Effector CD8-positive, alpha-beta T cell (primary cell): Measurements from ENCODE around the gene PRKAR1B.

Experiments used
- DNase-seq: peaks from one replicate; lab custom pipeline; 2025; lab: John Stamatoyannopoulos, UW

Gene PRKAR1B

DNA sequence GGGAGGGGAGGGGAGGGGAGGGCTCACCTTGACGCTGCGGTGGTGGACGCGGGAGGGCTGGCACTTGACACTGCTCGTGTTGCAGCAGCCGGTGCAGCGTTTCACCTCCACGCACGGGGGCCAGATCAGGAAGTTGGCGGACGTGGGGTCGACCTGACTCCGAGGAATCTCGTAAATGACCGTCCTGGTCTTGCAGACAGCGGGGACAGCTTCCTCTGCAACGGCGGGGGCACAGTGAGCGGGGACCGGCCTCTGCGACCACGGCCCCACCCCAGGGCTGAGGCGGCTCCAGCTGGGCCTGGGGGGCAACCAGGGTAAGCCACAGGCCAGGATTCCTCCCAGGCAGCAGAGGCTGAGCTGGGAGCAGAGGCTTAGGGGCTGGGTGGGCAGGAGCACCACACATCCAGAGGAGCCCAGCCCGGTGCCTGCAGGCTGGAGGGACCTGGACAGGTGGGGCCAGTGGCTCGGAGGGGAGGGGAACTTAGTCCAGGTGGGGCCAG, 216.2 kb downstream of the PRKAR1B start:
- DNase-seq = no peak

- DNase-seq = no peak
These were observed 217.0 kb downstream of the PRKAR1B start for GRCh38 chr7:510131-510481.

GRCh38 chr7:509426-510130, 217.5 kb downstream of the PRKAR1B start:
- no peak for DNase-seq

DNA sequence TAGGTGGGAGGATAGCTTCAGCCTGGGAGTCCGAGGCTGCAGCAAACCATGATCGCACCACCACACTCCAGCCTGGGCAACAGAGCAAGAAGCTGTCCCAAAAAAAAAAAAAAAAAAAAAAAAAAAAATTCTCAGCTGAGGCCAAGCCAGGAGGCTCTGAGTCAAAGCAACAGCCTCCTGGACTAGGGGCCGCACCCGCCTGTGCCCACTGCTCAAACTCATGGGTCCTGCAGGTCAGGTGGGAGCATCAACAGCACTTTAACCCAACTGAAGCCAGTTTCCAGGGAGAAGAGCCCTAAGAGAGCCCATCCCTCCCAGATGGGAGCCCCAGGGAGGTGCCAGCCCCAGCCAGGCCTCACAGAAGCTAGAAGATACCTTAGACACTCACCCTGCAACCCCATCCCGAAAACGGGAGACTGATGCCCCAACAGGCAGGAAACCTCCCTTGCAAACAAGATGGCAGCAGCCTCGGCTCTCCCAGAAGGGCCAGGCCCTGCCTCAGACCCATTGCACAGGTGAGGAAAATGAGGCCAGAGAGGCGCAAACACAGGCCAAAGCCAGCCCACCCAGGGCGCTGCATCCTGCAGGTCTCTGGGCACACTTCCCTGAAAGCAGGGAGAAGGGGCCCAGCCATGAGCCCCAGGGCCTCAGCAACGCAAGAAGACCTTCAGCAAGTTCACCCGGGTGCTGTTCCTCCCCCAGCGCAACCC, 218.5 kb downstream of the PRKAR1B start:
- DNase-seq = no peak

GRCh38 chr7:507623-508300, 219.3 kb downstream of the PRKAR1B start:
- no peak for DNase-seq

DNA sequence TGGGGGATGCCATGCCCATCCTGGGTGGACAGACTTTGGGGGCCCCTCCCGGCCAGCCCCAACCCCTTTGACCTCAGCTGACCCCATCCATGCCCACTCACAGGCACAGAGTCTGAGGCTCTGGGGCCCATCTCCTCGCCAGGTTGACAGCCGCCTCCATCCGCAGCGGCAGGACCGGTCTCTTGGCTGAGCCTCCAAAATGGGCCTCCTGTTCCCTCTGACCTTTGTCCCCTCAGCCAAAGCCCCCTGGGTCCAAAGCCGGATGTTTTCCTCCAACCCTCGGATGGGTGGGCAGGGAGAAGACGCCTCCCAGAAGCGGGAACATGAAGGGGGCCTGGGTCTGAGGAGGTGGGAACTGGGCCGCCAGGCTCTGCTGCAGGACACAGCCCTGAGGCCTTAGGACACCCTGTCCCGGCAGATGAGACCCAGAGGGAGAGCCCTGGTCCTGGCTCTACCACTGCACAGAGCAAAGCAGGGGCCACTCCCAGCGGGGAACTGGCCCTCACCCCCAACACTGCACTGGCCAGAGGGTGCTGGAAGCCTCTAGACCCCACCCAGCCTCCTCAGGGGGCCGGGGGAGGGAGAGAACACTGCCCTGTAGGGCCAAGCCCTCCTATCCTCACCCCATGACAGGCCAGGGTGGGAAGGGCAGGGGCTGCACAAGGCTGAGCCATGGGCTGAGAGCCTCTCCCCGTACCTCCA, 220.0 kb downstream of the PRKAR1B start:
- no peak for DNase-seq

DNA sequence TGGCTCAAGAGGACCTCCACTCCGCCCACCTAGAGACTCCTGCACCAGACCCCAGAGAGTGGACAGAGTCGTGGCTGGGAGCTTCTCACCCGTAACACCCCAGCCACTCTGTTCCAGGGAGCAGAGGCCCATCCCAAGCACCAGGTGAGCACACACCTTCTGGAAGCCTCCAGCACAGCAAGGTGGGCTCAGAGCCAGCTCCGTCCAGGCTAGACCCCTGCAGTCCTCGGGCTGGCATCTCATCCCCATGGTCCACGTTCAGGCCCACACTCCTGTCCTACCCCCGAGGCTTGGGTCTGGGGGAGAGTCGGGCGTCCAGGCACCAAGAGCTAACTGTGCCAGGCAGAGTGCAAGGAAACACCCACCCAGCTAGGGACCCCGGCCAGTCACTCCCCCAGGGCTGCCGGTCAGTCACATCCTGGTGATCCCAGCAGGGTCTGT, 220.7 kb downstream of the PRKAR1B start:
- no peak for DNase-seq

- no peak for DNase-seq
These were observed 221.9 kb downstream of the PRKAR1B start for GRCh38 chr7:505171-505570.

DNA sequence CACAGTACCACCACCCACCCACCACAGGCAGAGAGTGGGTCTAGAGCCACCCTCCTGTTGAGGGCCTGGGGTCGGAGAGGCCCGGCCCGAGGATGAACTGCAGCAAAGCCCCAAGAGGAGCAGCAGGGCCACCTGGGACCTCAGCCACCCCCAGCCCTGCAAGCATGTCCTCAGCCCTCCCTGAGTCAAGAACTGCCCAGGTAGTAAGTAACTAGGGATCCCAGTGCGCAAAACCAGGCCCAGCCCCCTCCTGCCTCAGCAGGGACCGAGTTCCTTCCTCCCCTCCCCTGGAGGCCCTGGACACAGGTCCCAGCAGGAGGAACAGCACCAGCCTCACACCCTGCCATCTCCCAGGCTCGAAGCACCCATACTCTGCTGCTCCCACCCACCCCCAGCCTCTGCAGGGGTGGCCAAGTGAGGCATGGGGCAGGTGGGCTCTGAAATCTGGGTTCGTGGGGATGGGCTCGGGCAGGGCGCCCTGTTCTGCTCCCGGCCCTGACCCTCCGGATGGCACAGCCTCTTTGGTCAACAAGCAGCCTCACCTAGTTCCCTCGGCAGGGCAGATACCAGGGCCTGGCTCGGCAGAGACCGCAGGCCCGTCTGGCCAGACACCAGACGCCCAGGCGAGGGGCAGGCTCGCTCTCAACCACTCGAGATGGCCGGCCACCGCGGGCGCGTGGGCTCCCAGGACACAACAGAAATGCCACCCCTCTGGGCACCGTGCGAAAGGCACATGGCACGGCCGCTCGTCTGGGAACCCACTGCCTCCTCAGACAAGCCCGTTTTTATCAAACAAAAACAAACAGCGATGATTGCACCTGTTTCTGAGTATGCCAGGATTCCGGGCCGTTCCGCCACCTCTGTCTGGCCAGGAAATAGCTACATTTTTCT, 222.6 kb downstream of the PRKAR1B start:
- DNase-seq = no peak

GRCh38 chr7:503575-504111, 223.4 kb downstream of the PRKAR1B start:
- no peak for DNase-seq

DNA sequence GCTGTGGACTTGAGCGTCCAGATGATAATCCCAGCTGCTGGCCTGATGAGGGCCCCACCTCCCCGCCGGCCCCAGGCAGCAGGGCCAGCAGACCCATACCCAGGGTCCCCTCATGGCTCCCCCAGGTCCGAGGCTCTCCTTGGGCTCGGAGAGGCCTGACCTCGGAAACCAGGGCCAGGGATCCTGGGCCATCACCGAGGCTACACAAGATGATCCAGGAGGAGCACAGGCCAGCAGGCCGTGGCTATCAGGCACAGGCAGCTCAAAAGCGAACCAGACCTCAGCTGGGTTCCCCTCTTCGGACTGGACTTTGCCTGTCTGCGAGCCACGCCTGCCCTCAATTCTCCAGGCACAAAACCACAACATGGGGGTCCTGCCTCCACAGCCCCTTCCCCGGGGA, 224.8 kb downstream of the PRKAR1B start:
- no peak for DNase-seq

- no peak for DNase-seq
These were observed 225.6 kb downstream of the PRKAR1B start for GRCh38 chr7:501526-501925.

DNA sequence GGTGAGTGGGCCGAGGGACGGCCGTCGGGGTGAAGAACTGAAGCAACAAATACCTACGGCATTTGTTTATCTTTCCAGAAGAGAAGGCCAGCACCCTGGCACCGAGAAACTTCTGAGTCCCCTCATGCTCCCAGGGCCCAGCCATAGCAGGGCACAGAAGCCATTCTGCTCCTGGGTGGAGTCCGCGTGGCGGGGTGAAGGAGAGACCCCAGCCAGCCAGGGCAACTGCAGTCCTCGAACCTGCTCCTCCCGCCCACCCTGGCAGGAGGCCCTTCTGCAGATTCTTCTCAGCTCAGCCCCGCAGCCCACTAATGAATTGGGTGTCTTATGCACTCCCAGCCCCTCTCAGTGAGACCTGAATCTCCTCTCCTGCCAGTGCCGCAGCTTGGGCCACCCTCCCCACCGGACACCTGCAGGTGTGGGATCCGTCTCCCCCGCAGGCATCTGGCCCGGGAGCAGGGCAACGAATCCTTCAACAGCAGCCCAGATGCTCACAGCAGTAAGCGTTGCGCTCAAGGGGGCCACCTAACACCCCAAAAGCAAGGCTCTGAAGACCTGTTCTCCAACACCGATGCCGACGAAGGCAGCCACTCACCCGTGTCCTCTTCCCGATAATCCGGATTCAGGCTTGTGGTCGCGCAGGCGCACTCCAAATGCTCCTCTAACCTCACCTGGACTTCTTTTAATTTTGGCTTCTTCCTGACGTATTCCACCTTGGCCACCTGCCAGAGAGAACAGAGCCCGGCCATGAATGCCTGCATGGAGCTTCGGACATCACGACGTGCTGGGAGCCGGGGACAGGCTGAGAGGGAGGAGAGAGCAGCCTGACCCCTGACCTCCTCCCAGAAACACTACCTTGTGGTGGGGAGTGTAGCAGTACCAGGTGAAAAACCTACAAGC, 226.3 kb downstream of the PRKAR1B start:
- no peak for DNase-seq

DNA sequence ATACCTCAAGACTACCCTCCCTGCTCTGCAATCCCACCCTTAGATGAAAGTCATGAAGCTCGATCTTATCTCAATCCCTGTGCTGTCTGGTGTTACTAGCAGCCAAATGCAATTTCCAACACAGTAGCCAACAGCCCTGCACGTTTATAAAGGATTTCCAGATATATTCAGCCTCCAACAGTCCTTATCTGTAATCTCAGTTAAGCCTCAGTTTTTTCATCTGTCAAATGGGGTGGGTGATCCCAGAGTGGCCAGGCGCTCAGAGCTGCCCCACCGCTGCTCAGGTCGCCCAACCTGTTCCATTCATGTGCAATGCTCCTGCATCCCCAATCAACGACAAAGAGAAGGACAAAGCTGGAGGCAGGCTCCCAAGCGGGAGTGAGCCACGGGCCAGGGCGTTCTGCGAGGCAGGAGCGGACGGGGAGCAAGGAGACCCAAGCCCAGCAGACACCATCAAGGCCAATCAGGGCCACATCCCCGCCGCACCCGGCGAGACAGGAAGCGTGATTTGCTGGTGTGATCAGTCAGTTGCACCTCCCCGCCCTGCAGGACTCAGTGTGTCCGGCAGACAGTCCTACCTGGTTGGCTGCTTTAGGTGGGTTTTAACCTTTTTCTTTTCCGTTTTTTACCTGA, 227.1 kb downstream of the PRKAR1B start:
- DNase-seq = no peak
